GM12801 (cell line): Measurements from ENCODE around the gene PTPRR.

Experiments used
- TF ChIP-seq, protein P1 (sequence below): IDR thresholded peaks from one replicate; pipeline ENCODE4 v1.5.1; 2011; ENCODE audit warnings: control low read depth; ENCODE audit not compliant: insufficient read length; ENCODE audit errors: extremely low read depth

Gene PTPRR, protein sequence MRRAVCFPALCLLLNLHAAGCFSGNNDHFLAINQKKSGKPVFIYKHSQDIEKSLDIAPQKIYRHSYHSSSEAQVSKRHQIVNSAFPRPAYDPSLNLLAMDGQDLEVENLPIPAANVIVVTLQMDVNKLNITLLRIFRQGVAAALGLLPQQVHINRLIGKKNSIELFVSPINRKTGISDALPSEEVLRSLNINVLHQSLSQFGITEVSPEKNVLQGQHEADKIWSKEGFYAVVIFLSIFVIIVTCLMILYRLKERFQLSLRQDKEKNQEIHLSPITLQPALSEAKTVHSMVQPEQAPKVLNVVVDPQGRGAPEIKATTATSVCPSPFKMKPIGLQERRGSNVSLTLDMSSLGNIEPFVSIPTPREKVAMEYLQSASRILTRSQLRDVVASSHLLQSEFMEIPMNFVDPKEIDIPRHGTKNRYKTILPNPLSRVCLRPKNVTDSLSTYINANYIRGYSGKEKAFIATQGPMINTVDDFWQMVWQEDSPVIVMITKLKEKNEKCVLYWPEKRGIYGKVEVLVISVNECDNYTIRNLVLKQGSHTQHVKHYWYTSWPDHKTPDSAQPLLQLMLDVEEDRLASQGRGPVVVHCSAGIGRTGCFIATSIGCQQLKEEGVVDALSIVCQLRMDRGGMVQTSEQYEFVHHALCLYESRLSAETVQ

DNA sequence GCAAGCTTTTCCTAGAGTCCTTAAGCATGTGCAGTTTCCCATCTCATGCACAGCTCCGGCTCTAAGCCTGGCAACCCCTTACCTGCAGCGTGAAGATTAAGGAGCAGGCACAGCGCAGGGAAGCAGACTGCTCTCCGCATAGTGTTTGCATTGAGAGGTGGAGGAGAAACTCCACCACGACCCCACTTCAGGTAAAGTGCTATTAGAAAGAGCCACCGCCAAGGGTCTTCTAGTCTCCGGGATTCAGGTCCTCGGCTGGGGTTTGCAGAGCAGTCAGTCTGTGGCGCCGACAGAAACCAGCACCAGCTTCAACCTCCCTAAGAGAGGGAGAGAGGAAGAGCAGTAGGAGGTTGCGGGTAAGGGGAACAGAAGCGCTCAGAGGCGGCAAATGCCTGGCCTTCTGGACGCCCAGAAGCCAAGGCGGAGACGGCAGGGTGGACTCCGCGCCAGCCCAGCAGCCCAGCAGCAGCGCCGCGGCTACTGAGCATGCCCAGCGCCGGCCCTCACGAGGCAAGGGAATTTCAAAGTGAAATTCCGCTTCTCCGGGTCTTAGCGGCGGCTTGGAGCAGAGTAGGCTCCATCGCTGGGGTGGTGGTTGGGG lies at the start of gene PTPRR:
TSS of gene PTPRR (minus strand) at position 488 of the 601 bp plus-strand sequence. CDS start at position 140, 348 bp downstream.
- TF ChIP-seq, protein P1, sequence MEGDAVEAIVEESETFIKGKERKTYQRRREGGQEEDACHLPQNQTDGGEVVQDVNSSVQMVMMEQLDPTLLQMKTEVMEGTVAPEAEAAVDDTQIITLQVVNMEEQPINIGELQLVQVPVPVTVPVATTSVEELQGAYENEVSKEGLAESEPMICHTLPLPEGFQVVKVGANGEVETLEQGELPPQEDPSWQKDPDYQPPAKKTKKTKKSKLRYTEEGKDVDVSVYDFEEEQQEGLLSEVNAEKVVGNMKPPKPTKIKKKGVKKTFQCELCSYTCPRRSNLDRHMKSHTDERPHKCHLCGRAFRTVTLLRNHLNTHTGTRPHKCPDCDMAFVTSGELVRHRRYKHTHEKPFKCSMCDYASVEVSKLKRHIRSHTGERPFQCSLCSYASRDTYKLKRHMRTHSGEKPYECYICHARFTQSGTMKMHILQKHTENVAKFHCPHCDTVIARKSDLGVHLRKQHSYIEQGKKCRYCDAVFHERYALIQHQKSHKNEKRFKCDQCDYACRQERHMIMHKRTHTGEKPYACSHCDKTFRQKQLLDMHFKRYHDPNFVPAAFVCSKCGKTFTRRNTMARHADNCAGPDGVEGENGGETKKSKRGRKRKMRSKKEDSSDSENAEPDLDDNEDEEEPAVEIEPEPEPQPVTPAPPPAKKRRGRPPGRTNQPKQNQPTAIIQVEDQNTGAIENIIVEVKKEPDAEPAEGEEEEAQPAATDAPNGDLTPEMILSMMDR: no peak

DNA sequence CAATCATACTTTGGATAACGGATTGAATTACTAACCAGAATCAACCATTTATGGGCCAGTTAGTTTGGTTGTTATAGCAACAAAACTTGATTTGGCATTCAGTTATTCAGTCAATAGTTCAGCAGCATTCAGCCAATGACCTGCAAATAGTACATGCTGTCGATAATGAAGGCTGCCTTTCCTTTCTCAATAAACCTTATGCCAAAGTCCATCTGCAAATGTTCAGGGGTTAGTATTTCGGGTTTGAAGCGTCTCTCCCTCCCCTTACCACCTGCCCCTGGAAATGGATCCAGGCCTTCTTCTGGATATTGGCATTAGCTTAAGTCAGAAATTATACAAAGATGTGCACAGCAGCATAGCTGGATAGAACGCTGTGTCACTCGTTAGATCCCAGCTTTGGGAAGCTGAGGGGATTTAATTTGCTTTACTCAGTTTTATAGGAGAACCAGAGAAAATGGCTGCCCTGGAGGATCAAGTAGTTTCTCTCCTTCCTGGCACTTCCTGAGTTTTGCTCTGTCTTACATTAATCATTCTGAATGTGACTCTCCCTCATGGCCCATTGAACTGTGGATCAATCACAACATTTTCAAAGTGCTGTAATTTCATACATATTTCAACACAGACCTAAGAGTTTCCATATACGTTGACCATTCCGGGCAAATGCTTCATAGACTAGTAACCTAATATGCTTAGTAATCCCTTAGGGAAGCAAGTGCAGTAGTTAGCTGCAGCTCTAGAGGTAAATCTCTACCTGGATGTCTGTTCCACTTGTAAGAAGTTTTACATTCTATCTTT lies 46.7 kb upstream of the PTPRR start:
- TF ChIP-seq, protein P1: no peak

DNA sequence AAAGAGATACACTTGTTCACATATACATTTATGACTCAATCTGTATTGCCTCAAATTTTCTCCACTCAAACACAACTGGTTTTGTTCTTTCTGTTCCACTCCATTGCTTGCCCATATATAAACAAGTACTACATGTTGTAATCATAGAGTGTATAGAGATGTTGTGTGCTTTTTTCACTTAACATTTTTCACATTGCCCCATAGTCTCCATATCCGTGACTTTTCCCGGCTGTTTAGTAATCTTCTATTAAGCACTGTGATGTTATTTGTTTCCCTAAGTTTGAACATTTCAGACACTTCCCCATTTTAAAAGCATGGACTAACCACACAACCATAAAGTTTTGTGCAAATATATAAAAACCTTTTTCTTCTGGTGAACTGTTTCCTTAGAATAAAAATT lies 45.5 kb upstream of the PTPRR start:
- TF ChIP-seq, protein P1: no peak

DNA sequence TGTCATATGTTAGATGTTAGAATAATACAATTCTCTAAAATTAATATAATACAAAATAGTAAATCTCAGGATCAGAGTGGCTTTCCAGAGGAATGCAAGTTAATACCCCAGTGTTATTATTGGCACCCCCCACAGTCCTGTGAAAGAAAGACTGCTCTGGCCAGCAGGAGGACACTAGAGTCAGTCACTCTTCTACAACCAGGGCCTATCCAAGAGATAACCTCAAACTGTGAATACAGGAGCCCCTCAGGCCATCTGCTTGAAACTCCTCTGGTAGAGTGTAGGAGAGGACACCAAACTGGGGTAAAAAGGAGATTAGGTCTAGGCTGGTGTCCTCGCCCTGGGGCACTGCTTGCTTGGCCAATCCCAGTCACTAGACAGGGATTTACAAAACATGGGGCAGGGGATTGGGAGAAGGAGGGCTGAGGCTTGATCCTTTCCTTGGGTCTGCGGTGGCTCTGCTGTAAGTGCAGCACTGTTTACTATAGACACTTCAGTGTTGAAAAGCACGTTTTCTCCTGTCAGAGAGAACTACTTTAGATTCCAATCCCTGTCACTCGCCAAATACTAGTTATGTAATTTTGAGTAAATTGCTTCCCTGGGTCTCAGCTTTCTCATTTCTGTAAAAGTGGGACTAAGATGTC lies 44.5 kb upstream of the PTPRR start:
- TF ChIP-seq, protein P1: no peak

DNA sequence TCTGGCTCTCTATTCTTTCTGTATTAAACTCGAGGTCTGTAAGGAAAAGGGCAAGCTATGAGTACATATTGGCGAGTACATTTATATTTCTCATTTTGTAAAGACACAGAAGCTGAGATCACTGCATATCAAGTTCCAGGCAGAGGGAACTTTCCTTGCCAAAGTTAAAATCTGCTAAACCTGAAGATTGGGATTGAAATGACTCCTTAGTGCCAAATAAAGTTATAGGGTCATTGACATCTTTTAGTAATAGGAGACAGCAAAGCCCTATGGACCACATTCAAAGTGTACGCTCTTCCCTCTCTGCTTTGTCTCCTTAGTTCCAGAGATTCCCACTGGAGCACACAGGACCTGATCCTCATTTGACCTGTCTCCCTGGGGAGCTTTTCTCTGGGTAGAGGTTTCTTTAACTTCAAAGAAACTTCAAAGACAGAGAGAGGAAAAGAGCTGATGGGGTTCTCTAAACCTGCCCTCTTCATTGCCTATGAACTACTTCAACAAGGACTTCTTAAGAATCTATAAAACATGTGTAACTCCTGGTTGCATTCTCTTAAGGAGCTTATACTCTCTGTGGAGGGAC lies 42.6 kb upstream of the PTPRR start:
- TF ChIP-seq, protein P1: no peak

DNA sequence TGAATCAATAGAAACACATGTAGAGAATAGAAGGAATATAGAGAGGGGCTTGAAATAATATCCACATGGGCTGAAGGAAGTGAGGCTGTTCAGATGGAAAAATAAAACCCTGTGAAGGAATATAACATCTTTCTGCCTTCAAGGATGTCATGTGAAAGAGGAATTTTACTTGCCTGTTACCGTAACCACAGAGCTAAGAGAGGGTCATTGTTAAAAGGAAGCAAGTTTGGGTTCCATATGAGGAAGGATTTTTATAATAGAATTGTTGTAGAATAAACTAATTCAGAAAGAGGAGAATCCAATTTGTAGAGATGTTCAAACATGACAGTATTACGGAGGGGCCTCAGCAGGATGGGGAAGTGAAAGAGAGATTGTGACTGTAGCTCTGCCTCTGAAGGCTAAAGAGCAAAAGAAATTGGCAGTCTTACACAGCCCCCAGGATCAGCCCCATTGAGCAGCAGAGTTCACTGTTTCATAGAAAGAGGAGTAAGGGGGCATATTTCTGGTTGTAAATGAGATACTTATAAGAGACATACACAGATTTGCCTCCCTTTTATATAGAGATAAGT lies 41.8 kb upstream of the PTPRR start:
- TF ChIP-seq, protein P1: no peak
